NCI-H2107 (cell line): ENCODE results near the gene CLSTN2.

Experiments used
- DNase-seq: peaks from one replicate; lab custom pipeline; 2025; lab: John Stamatoyannopoulos, UW

The CLSTN2 gene

GRCh38 chr3:140501770-140502364, 566.9 kb downstream of the CLSTN2 start:
- no peak for DNase-seq

DNA sequence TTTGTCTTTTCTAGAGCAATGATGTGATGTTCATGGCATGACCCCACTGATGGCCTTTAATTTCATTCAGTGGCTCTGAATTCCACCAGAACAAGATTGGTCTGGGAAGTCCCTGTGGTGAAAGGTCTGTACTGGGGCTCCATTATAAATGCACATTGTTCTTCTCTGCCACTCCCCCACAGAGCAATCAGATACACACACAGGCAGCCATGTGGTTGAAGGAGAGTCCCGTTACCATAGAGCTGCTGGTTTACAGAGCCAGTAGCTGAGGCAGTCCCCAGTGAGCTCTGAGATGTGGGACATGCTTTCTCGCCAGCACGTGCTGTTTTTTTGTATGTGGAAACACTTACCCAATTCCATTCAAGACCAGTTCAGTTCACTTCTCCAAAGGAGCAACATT, 570.2 kb downstream of the CLSTN2 start:
- peak; percentile 52 for DNase-seq

DNA sequence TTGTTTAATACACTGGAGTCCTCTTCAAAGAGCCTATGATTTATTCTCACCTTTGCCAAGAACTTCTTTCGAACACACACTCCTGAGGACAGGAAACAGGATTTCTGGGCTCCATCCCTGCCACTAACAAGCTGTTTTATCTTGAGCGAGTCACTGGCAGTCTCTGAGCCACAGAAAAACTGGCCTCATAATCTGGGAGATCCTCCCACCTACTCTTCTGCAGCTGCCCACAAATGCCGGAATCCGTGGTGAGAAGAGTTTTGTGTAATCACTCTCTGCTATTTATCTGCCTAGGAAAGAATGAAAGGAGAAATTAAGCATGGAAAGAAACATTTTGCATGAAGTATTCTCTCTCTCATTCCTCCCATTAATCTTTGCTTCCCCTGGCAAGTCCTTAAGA, 570.9 kb downstream of the CLSTN2 start:
- DNase-seq: no peak

DNA sequence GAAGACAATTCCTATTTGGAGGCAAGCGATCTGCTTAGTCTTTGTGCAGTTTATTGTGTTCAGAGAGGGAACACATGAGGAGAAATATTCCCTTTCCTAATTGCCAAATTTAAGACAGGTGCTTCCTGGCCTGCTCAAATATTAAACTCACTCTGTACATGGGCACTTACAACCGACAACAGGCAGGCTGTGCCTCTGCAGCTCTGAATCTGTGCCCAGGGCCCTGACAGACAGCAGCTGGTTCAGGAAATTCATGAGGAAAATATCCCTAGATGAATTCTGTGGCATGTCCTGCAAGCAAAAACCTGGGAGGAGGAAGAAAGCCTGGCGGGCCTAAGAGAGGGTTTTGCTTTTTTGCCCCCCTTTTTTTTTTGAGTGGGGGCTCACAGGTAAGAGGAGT, 573.6 kb downstream of the CLSTN2 start:
- no peak for DNase-seq

DNA sequence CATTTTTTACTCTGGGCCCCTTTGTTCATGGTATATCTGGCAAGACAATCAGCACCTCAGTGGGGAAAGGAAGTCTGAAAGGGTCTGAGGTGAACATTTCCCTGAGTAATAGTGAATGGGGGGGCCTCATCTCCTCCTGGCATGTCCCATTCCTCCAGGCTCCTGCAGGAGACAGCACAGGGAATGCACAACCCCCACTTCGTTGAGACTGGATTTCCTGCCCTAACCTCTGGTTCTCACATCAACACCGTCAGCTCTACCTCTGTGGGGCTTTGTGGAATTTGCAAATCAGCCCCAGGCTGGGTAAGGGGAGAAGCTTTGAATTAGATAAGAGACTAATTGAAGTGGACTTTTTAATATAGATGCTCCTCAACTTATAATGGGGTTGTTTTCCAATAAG, 574.5 kb downstream of the CLSTN2 start:
- no peak for DNase-seq

DNA sequence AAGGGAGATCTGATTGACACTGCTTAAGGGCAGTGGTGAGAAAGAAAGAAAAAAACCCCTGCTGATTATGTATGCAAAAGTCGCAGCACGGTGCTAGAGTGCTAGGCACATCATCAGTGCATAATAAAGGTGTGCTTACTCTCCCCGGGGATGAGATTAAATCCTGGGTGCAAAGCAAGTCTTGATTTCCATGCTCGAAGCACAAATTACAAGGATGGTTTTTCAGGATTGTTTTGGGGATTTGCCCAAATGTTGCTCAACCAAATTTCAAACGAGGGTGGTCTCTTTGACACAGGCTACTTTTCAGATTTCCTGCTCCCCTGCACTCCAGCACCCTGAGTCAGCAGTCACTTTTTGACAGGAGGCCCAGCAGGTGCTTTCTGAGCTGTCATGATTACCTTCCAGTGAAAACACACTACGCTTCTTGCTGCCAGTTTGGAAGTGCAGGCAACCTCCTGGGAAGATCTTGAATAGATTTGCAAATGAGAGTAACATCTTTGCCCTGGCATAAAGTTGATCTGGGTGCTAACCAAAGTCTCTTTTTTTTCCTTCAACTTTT, 575.4 kb downstream of the CLSTN2 start:
- DNase-seq: no peak

- no peak for DNase-seq
Measured at GRCh38 chr3:140521751-140522445, 586.9 kb downstream of the CLSTN2 start.

GRCh38 chr3:140522653-140523380, 587.8 kb downstream of the CLSTN2 start:
- no peak for DNase-seq

DNA sequence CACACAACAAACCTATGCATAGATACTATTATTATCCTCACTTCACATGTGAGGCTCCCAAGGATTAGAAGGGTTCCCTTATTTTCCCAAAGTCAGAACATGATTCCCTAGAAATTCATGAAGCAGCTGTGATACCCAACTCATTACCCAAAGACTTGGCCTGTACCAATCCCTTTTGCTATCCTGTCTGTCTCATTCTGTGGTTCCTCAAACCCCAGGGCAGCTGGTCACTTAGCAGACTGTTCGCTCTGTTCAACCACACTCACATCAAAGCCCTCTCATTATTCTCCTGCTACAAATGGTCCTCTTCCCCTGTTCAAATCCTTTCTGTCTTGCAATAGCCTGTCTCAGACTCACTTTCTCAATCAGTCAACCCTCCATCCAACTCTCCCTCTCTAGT, 588.6 kb downstream of the CLSTN2 start:
- DNase-seq: no peak

DNA sequence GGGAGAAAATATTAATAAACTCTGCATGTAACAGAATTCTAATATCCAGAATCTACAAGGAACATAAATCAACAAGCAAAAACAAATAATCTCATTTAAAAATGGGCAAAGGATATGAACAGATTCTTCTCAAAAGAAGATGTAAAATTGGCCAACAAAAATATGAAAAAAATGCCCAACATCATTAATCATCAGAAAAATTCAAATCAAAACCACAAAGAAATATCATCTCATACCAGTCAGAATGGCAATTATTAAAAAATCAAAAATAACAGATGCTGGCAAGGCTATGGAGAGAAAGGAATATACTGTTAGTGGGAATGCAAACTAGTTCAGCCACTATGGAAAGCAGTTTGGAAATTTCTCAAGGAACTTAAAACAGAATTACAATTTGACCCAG, 592.2 kb downstream of the CLSTN2 start:
- no peak for DNase-seq

GRCh38 chr3:140529096-140529495, 594.1 kb downstream of the CLSTN2 start:
- DNase-seq: no peak

GRCh38 chr3:140529558-140529957, 594.6 kb downstream of the CLSTN2 start:
- no peak for DNase-seq

DNA sequence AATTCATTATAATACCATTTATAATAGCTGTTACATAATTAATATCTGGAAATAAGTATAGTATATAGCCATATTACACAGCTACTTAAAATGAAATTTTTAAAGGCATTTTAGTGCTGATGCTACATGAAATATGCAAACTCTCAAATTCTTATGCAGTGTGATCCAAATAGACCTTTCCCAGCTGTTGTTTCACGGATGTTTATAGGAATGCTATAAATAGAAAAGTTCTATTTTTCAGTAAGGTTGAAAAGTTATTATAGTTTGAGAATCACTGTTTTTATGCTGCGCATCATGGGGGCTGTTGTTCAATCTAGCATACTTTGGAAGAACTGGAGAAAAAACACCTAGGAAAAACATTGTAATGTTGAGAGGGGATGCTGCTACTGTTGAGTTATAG, 595.1 kb downstream of the CLSTN2 start:
- no peak for DNase-seq

GRCh38 chr3:140530603-140531002, 595.6 kb downstream of the CLSTN2 start:
- no peak for DNase-seq

- no peak for DNase-seq
Measured at GRCh38 chr3:140532793-140533330, 597.9 kb downstream of the CLSTN2 start.

GRCh38 chr3:140536926-140537726, 602.1 kb downstream of the CLSTN2 start:
- peak; percentile 30 for DNase-seq

DNA sequence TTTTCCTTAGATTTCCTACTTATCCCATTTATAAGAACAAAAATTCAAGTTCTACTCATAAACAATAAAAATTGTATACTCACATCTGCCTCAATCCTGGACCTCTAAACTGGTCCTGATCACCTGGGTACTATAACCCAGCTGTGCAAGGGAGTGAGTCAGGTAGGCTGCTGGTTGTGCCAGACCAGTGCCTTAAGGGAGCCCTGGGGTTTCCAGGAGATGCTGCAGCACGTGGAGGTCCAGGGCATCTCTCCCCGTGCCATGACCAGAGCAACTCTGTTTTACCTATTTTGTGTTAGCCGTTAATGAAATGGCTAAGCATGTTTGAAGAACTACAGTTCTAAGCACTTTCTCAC, 602.7 kb downstream of the CLSTN2 start:
- DNase-seq: no peak

- no peak for DNase-seq
Measured at GRCh38 chr3:140540262-140540661, 605.3 kb downstream of the CLSTN2 start.

DNA sequence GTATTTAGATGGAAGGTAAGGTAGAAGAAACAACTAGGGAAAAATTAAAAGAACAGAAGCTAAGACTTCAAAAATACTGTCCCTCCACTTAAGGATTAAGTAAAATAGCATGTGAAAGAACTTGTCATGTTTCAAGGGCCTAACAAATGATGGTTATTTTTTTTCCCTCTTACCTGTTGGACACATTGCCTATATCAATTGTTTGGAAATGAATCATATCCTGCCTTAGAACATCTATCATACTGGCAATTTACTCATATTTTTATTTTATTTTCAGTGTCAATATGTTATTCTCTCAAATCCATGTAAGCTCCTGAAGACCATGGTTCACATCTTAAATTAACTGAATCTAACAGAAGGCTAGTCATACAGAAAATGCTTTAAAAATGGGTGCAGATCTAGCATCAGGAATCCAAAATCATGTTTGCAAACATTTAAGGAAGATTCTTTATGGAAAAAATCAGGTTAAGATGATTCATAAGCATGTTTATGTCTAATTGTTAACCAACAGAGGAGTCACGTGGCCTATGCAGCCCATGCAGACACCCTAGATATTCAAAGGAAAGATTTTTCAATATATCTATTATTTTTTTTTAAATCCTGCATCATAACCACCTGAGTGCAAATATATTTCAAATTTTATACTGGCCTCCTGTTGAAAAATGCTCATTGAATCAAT, 607.1 kb downstream of the CLSTN2 start:
- DNase-seq: no peak

- no peak for DNase-seq
Measured at GRCh38 chr3:140545197-140545596, 610.2 kb downstream of the CLSTN2 start.

- DNase-seq: no peak
Measured at GRCh38 chr3:140545756-140546155, 610.8 kb downstream of the CLSTN2 start.
